Central memory CD8-positive, alpha-beta T cell (primary cell): ENCODE data around the gene RAN.
"Not testable (repeated sequence)": the region's sequence is repeated elsewhere in the genome, so short reads cannot be mapped to it uniquely, and the experiment has no call there.

Experiments
- ATAC-seq: fragments of 150-1000 bp; cut with Tn5 transposase; replicated peaks from 2 replicates; pipeline ENCODE4 v1.10.0; 2022; ENCODE audit warnings: mild to moderate bottlenecking, moderate FRiP score, moderate number of reproducible peaks; ENCODE audit not compliant: poor library complexity, severe bottlenecking; ENCODE audit errors: extremely low read depth
- DNase-seq, 2 donors: peaks; one replicate each; pipeline ENCODE4 v3.0.0; 2021; ENCODE audit warnings: low spot score in 2 of 2
- H3K27ac Mint-ChIP-seq: one replicate; pipeline ENCODE4 v1.8.0; 2022; ENCODE audit warnings: low read depth, mild to moderate bottlenecking, moderate library complexity, mixed read lengths
- H3K27me3 Mint-ChIP-seq: one replicate; pipeline ENCODE4 v1.8.0; 2022; ENCODE audit warnings: mixed read lengths
- H3K36me3 Mint-ChIP-seq: one replicate; pipeline ENCODE4 v1.8.0; 2022; ENCODE audit warnings: mild to moderate bottlenecking, moderate library complexity, mixed read lengths; ENCODE audit not compliant: insufficient read depth
- H3K4me1 Mint-ChIP-seq: one replicate; pipeline ENCODE4 v1.8.0; 2022; ENCODE audit warnings: mixed read lengths
- H3K4me3 Mint-ChIP-seq: one replicate; pipeline ENCODE4 v1.8.0; 2022; ENCODE audit warnings: mild to moderate bottlenecking, moderate library complexity, mixed read lengths
- H3K9me3 Mint-ChIP-seq: one replicate; pipeline ENCODE4 v1.8.0; 2022; ENCODE audit warnings: mixed read lengths

The RAN gene

DNA sequence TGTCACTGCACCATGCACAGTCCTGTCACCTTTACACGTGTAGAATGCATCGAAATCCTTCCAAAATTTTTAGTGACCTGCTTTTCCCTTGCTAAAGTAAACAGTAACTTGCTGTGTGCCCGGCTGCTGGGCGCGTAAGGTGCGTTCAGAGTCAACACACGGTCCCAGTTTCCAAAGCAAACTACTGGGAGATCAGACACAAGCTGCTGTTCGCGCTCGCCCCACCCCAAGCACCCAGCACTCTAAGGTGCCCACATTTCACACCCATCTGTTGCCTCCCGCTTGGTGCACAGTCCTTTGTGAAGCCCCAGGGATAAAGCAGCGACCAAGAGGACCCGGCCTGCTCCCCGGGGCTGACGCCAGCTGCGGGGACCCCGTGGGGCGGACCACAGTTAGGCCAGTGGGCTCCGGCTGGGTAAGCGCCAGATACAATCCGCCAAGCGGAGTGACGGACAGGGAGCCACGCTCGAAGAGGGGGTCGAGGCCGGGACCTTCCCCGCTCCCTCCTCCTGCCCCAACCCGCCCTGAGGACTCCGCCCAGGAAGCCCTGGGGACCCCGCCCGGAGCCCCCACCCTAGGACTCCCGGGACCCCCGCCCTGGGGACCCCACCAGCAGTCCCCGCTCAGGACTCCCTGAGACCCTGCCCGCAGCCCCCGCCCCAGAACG, 33.4 kb upstream of the RAN start:
- Mint-ChIP-seq H3K4me3 (peak overlapping the region; percentile 72), H3K4me1 (peaks cover 28% of the 10 kb centered on the region), H3K9me3 (no peaks in the 10 kb centered on the region), H3K27ac (peak overlapping the region; percentile 23), H3K36me3 (peaks cover 3% of the 10 kb centered on the region), H3K27me3 (no peaks in the 10 kb centered on the region)
- DNase-seq, result peak in 1 of 2 donors; percentile 14
- ATAC-seq, result peak; percentile 28

DNA sequence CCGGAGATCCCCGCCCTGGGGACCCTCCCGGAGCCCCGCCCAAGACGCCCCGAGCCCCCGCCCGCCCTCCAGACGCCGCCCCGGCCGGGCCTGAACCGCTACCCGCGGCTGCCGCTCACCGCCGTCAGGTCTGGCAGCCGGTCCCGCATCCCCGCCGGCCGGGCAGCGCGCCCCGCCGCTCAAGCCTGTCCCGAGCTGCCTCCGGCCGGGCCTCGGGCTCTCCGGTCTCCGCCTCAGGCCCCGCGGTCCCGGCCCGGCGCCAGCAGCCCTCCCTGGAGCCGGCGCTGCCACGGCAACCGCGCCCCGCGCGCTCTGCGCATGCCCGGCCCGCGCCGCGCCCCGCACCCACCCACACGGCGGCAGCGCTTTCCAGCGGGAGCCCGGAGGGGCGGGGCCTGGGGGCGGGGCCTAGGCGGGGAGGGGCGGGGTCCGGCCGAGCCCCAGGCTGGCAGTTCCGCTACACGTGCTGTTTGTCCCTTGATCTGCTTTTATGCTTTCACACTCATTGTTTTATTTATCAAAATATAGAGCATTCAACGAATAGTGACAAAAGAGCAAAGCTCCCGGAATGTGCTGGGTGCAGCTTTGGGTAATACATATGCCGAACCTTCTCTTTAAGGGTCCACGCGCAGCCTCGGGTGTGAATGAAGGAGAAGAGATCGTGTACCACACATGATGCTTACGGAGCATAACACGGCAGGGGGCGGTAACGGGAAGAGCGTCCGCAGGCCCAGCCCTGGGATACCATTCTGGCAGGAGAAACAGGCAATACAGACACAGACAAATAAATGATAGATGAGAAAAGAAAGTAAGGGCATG, 32.7 kb upstream of the RAN start, which contains the start of gene STX2:
Gene STX2, minus strand, starts transcription at position 300 of the 819 bp plus-strand sequence. Its CDS starts 151 bp downstream, at position 149.
- Mint-ChIP-seq H3K9me3 (no peaks in the 10 kb centered on the region), H3K27me3 (no peaks in the 10 kb centered on the region), H3K4me1 (peaks cover 20% of the 10 kb centered on the region), H3K4me3 (peak within 1 kb of the TSS; percentile 72), H3K27ac (peak within 1 kb of the TSS; percentile 54), H3K36me3 (peaks cover 3% of the 10 kb centered on the region)
- ATAC-seq (peak; percentile 86), DNase-seq (peak; percentile 76 to 78)

GRCh38 chr12:130839770-130840404, 32.0 kb upstream of the RAN start:
- no peak for ATAC-seq
- Mint-ChIP-seq H3K27me3 (no peaks in the 10 kb centered on the region), H3K4me3 (peak overlapping the region; percentile 72), H3K27ac (peak overlapping the region; percentile 54), H3K4me1 (peaks cover 18% of the 10 kb centered on the region), H3K9me3 (no peaks in the 10 kb centered on the region), H3K36me3 (peaks cover 3% of the 10 kb centered on the region)
- DNase-seq, result no peak

DNA sequence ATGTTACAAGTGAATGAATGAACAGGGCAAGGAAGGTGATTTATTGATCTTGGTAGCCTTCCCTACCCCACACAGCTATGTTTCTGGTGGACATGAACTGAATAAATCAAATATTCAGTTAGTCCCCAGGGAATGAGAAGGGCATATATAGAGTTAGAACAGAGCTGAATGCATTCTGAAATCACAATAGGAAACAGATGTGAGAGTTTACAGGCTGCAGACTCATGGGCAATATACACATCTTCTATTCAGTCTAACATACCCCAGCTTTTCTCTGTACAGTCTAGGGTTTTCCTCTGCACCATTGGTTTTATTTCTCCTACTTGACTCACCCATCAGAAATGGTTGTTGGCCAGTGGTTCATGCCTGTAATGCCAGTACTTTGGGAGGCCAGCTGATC, 25.5 kb upstream of the RAN start:
- no peaks in the 10 kb centered on the region for H3K36me3 Mint-ChIP-seq
- H3K27ac Mint-ChIP-seq, result no peak overlapping the region
- no peaks in the 10 kb centered on the region for H3K27me3 Mint-ChIP-seq
- H3K9me3 Mint-ChIP-seq, result no peaks in the 10 kb centered on the region
- H3K4me1 Mint-ChIP-seq, result no peaks in the 10 kb centered on the region
- DNase-seq, result no peak
- no peak overlapping the region for H3K4me3 Mint-ChIP-seq
- no peak for ATAC-seq

DNA sequence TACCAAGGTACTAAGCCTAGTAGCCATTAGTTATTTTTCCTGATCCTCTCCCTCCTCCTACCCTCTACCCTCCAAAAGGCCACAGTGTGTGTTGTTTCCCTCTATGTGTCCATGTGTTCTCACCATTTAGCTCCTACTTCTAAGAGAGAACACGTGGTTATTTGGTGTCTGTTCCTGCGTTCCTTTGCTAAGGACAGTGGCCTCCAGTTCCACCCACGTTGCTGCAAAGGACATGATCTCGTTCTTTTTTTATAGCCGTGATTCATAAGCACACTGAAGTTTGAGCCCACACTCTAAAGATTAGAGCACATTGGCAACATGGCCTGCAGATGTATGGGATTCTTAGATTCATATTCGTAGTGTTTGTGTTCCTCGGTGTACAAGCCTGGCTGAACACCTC, 24.8 kb upstream of the RAN start:
- Mint-ChIP-seq H3K4me3 (no peak overlapping the region), H3K36me3 (no peaks in the 10 kb centered on the region), H3K4me1 (no peaks in the 10 kb centered on the region), H3K27me3 (no peaks in the 10 kb centered on the region), H3K27ac (no peak overlapping the region), H3K9me3 (no peaks in the 10 kb centered on the region)
- DNase-seq, result no peak
- no peak for ATAC-seq

- H3K27me3 Mint-ChIP-seq, H3K27ac Mint-ChIP-seq, H3K4me3 Mint-ChIP-seq, ATAC-seq, H3K36me3 Mint-ChIP-seq, H3K9me3 Mint-ChIP-seq, DNase-seq, H3K4me1 Mint-ChIP-seq: not testable (repeated sequence)
These were observed 23.8 kb upstream of the RAN start for GRCh38 chr12:130848105-130848504.

DNA sequence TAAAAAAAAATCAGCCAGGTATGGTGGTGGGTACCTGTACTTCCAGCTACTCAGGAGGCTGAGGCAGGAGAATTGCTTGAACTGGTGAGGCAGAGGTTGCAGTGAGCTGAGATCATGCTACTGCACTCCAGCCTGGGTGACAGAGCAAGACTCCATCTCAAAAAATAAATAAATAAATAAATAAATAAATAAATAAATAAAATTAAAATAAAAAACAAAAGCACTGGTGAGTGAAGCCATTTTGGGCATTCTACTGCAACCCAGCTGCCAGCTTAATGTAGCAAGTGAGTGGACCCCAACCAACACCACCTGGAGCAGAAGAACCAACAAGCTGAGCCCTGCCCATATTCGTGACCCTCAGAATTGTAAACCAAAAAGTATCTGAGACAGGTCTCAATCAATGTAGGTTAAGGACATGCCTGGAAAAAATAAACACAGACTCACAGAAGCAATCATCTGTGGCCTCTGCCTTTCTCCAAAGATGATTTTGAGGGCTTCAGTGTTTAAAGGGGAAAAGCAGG, 23.0 kb upstream of the RAN start:
- H3K27ac Mint-ChIP-seq, result not testable (repeated sequence)

GRCh38 chr12:130849561-130850417, 22.1 kb upstream of the RAN start:
- ATAC-seq, result no peak
- Mint-ChIP-seq H3K4me1 (no peaks in the 10 kb centered on the region), H3K36me3 (no peaks in the 10 kb centered on the region), H3K4me3 (no peak overlapping the region), H3K27me3 (peaks cover 10% of the 10 kb centered on the region), H3K9me3 (no peaks in the 10 kb centered on the region), H3K27ac (no peak overlapping the region)
- DNase-seq, result no peak

More for the DNA sequence above, 23.0 kb upstream of the RAN start:
- not testable (repeated sequence) for ATAC-seq, H3K9me3 Mint-ChIP-seq, H3K4me1 Mint-ChIP-seq, H3K4me3 Mint-ChIP-seq, H3K36me3 Mint-ChIP-seq, DNase-seq, H3K27me3 Mint-ChIP-seq

DNA sequence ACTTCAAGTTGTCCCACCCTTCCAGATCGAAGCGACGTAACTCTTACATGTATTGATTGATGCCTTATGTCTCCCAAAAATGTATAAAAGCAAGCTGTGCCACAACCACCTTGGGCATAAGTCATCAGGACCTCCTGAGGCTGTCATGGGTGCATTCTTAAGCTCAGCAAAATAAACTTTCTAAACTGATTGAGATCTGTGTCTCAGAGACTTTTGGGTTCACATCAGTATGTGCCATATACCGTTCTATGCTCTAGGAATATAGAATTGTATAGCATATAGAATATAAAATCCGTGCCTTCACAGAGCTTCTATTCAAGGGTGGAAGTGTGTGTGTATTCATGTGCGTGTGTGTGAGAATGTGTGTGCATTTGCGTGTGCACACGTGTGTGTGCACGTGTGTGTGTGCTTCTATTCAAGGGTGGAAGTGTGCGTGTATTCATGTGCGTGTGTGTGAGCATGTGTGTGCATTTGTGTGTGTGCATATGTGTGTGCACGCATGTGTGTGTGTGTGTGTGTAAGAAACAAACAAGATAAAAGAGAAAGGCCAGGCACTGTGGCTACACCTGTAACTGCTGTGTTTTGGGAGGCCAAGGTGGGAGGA, 21.3 kb upstream of the RAN start:
- ATAC-seq (no peak), DNase-seq (no peak)
- Mint-ChIP-seq H3K9me3 (no peaks in the 10 kb centered on the region), H3K36me3 (no peaks in the 10 kb centered on the region), H3K27me3 (peaks cover 10% of the 10 kb centered on the region), H3K27ac (no peak overlapping the region), H3K4me3 (no peak overlapping the region), H3K4me1 (no peaks in the 10 kb centered on the region)

- ATAC-seq, result no peak
- Mint-ChIP-seq H3K4me1 (no peaks in the 10 kb centered on the region), H3K4me3 (no peak overlapping the region), H3K27me3 (peaks cover 24% of the 10 kb centered on the region), H3K9me3 (no peaks in the 10 kb centered on the region), H3K36me3 (no peaks in the 10 kb centered on the region), H3K27ac (no peak overlapping the region)
- no peak for DNase-seq
These were observed 15.8 kb upstream of the RAN start for GRCh38 chr12:130856088-130856487.

- H3K27me3 Mint-ChIP-seq, result peaks cover 24% of the 10 kb centered on the region
These were observed 13.8 kb upstream of the RAN start for GRCh38 chr12:130858084-130858483.

More at GRCh38 chr12:130858084-130858483, 13.8 kb upstream of the RAN start:
- no peak for ATAC-seq
- Mint-ChIP-seq H3K9me3 (peaks cover 6% of the 10 kb centered on the region), H3K27ac (no peak overlapping the region), H3K4me1 (no peaks in the 10 kb centered on the region), H3K36me3 (no peaks in the 10 kb centered on the region), H3K4me3 (no peak overlapping the region)
- no peak for DNase-seq
